Measurements from ENCODE around the gene RELL1.

RELL1 gene

GRCh38 chr4:37664696-37665095 is 21.5 kb downstream of the RELL1 start:
- DNase-seq = no peak

DNA sequence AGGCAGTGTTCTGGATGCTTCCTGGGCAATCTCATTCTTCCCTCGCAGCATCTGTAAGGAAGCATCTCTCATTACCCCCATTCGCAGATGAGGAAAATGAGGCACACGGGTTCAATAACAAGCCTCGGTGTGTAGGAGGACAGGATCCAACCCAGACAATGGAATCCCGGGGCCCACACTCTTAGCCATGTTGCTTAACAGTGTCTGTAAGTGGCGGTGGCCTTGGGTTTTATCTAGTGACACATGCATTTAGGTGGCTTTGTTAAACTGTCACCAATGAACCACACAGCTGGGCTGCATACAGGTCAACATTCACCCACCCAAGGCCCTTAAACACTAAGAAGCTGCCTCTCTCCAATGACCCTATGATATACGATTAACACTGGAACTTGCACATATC is 22.6 kb downstream of the RELL1 start:
- no peak for DNase-seq

GRCh38 chr4:37662861-37663390 is 23.2 kb downstream of the RELL1 start:
- DNase-seq = no peak

DNA sequence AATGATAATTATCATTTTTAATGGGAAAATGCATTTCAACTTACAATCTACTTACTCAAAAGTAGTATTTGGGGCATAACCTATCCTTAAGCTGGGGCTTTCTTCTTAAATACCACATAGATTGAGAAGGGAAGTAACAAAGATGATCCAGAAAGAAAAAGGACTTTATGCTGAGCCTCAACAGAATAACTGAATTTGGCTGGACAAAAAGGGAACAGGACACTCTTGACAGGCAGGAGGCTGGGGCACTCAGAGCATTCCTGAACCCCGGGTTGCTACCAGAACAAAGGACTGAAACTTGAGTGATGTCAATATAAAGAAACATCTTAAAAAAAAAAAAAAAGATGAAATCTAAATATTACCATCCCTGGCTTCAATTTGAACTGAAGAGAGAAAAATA is 23.9 kb downstream of the RELL1 start:
- no peak for DNase-seq

DNA sequence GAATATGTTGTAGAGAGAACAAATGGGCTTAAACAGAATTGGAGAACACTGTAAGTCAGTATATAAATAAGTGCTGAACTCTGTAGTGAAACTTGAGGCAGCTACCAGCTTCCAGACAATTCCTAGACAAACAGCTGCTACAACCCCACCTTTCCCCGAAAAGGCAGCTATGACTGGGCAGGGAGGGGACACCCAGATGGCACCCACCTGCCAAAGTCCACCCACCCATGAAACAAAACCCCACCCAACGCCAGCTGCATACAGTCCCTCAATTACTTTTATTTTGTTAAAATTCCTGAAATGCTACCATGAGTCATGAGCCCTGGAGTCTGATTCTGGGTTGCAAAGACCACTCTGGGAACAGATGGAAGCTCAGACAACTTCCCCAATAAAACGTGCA is 24.4 kb downstream of the RELL1 start:
- no peak for DNase-seq

DNA sequence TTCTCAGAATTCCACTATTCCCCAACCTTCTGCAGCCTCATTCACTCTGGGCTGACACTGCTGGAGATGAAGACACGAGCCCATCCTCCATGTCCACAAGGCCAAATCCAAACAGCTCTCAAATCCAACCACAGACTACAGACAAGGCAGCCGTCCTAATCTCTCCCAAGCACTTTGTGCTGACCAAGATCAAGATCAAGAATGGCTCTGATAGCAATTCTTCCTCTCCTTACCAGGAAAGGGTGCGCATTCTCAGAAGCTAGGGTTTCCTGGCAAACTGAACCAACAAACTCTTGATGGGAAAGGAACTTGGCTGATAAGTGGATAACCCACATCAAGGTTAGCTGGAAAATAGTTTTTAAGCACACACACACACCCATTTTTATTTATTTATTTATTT is 26.5 kb downstream of the RELL1 start:
- DNase-seq = no peak

GRCh38 chr4:37656649-37657048 is 29.5 kb downstream of the RELL1 start:
- no peak for DNase-seq

GRCh38 chr4:37653601-37654000 is 32.6 kb downstream of the RELL1 start:
- peak; percentile 24 to 71 for DNase-seq

- no peak for DNase-seq
These were observed 33.2 kb downstream of the RELL1 start for GRCh38 chr4:37652747-37653527.

- DNase-seq = no peak
These were observed 34.3 kb downstream of the RELL1 start for GRCh38 chr4:37651781-37652377.

GRCh38 chr4:37650481-37650880 is 35.7 kb downstream of the RELL1 start:
- DNase-seq = no peak

DNA sequence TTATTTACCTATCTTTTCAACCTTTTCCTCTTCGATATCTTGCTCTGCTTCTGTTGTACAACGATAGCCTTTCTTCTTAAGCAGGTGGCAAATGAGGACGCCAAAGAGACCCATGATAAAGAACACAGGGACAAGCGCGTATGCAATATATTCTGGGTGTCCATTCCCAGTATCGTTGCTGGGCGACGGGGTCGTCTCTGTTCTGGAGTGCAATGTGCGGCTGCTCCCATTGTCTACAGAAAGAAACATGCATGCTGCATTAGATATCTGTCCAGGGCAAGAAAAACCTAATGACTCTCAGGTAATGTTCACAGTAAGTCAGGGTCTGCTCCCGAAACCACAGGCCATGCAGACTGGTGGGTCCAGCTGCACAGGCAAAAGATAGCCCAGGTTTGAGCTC is 36.9 kb downstream of the RELL1 start:
- DNase-seq = no peak

GRCh38 chr4:37648084-37648817 is 37.9 kb downstream of the RELL1 start:
- peak; percentile 82 to 93 for DNase-seq

- no peak for DNase-seq
These were observed 39.9 kb downstream of the RELL1 start for GRCh38 chr4:37646247-37646646.

DNA sequence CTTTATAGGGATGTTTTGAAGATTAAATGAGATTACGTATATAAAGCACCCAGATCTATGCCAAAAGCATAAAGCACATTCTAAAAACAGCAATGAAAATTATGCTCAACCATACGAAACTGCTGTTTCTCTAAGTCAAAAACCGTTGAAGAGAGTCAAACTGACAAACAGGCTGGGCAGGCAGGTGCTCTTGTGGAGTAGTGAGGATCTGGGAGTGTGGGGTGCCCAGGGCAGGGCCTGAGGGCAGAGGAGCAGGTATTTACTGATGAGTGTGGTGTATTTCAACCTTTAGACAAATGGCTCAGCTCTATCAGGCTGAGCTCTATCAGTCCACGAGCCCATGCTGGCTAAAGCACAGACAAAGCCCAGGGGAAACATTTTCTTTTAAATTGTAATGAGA is 40.4 kb downstream of the RELL1 start:
- DNase-seq = no peak

GRCh38 chr4:37644962-37645361 is 41.2 kb downstream of the RELL1 start:
- DNase-seq = no peak

DNA sequence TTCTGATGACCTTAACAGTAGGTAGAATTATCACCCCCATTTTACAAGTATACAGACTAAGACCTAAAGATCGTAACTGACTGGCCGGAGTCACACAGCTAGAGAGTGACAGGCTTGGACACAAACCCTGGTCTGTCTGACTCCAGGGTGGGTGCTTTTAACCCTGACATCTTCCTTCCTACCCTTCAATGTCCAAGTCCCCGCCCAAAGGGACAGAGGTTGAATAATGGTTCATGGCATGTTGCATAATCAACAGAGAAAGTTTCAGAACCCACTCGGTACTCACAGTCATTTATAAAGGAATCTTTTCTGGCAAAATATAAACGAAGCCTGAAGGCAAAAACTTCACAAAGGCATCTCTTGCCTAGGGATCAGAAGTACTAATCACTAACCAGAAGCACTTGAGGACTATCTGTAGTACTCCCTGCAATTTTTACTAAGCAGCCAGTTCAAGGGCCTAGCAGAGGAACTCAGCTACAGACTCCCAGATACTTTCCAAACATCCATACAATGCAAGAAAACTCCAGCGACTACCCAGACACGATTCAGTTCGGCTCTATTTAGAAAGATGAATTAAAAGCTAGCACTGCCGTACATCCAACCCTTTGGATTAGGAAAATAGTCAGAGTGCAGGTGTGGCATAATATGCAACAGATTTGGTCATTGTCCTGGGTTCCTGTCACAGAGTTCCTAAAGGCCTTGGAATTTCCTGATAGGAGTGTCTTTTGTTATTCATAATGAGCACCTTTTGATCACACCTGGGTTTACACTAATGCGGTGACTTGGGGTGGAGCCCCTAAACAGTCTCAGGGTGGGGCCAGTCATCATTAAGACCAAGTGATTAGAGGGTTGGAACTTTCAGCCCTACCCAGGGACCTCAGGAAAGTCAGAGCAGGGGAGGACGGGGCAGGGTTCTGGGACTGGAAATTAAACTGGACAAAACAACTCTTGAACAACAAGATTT is 44.0 kb downstream of the RELL1 start:
- DNase-seq = no peak

GRCh38 chr4:37641352-37641751 is 44.8 kb downstream of the RELL1 start:
- no peak for DNase-seq

- no peak for DNase-seq
These were observed 46.5 kb downstream of the RELL1 start for GRCh38 chr4:37639551-37640285.

- DNase-seq = no peak
These were observed 51.0 kb downstream of the RELL1 start for GRCh38 chr4:37635155-37635554.

DNA sequence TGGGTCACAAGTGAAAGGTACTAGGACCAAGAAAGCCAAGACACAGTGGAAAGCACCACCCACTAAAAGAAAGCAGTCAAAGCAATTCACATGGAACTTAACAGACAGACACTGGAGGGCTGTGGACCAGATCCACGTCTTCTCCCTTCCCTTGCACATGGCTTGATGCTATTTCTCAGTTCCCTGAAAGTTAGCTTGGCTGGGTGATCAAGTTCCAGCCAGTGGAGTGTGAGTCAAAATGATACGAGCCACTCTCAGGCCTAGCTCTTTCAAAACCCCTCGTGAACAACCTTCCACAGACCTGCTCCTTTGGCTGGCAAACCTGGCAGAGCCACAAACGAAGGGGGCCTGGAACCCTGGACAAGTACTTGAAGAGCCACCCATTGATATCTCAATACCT is 52.0 kb downstream of the RELL1 start:
- DNase-seq = no peak

DNA sequence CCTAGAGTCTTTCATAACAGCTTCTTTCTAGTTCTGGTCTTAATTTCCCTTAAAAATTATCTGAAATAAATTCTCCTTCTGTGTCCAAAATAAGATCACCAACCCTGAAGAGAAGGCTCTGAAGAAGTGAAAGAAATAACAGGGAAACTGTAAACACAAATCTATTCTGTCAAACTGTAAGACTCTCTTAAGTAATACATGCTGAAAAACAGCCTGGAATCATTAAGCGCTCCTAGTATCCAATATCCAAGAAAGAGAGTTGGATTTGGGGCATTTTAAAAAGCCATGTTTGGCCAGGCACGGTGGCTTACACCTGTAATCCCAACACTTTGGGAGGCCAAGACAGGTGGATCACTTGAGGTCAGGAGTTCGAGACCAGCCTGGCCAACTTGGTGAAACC is 53.3 kb downstream of the RELL1 start:
- DNase-seq = no peak

All from SW 1271 (cell line).